HG03378 (cell line): Measurements from ENCODE around the gene RPAP3.

Experiments
- ATAC-seq: cut with Tn5 transposase; IDR thresholded peaks from one replicate; pipeline ENCODE4 v1.9.1; 2021; ENCODE audit warnings: mild to moderate bottlenecking, moderate library complexity; ENCODE audit not compliant: unreplicated experiment

The RPAP3 gene

GRCh38 chr12:47611906-47612305 is 93.9 kb downstream of the RPAP3 start:
- no peak for ATAC-seq
